GM19023 (cell line): ENCODE data around the gene FOXD4L6.
"Not testable (repeated sequence)": the region's sequence is repeated elsewhere in the genome, so short reads cannot be mapped to it uniquely, and the experiment has no call there.

Experiments
- ATAC-seq: cut with Tn5 transposase; IDR thresholded peaks from one replicate; pipeline ENCODE4 v1.9.1; 2021; ENCODE audit warnings: mild to moderate bottlenecking, moderate library complexity; ENCODE audit not compliant: unreplicated experiment

FOXD4L6 gene

DNA sequence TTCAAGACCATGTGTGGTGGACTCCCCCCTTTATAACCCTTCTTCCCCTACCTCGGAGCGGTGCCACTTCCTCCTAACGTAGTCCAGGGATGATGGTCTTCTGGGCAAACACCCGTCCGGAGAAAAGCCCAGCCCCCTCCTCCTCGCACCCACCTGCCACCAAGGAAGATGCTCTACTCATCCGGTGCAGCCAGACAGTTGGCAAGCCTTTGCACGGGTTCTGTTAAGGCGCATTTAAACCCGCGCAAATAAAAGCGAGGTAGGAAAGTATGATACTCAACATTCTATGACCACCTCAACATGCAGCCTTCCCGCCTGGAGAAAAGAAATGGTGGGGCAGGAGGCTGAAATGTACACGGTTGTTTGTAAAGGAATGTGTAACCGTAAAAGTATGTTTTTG lies at the start of gene FOXD4L6:
TSS of gene FOXD4L6 (minus strand) at position 101 of the 400 bp plus-strand sequence. CDS start 298 bp downstream, outside the sequence.
- not testable (repeated sequence) for ATAC-seq

DNA sequence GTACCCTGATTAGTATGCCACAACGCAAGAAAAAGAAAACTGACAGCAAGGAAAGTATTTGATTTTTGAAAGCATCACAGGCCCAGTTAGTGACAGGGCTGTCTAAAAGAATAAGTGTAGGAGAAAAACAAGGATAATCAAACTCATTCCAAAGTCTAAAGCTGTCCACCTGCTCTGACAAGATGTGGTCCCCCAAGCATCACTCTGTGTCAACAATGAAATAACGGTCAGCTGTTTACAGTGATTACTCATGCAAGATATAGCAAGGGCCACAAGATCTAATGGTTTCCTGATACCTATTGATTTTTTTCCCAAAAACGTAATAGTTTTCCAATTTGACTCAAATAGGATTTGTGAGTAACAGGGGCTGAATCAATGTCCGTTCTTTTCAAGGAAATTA lies 46.5 kb upstream of the FOXD4L6 start:
- ATAC-seq, result not testable (repeated sequence)

DNA sequence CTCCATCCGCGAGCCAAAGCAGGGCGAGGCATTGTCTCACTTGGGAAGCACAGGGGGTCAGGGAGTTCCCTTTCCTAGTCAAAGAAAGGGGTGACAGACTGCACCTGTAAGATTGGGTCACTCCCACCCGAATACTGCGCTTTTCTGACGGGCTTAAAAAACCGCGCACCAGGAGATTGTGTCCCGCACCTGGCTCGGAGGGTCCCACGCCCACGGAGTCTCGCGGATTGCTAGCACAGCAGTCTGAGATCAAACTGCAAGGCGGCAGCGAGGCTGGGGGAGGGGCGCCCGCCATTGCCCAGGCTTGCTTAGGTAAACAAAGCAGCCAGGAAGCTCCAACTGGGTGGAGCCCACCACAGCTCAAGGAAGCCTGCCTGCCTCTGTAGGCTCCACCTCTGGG lies 21.6 kb upstream of the FOXD4L6 start:
- ATAC-seq, result not testable (repeated sequence)

DNA sequence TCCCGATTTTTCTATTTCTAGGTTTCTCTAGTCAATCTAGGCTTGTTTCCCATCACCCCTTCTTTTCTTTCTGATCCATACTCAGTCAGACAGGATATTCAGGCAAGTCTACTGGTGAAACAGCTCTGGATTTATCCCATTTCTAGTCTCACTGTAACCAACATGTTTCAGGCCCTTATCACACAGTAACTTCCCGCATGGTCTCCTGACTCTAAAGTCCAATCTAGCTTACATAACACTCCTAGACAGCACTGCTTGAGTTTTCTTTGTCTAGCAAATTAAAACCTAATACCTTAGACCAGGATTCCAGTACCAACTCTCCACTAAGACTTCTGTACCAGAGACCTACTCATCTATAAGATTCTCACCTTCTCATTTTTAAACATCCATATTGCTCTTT lies 13.4 kb upstream of the FOXD4L6 start:
- ATAC-seq, result not testable (repeated sequence)

DNA sequence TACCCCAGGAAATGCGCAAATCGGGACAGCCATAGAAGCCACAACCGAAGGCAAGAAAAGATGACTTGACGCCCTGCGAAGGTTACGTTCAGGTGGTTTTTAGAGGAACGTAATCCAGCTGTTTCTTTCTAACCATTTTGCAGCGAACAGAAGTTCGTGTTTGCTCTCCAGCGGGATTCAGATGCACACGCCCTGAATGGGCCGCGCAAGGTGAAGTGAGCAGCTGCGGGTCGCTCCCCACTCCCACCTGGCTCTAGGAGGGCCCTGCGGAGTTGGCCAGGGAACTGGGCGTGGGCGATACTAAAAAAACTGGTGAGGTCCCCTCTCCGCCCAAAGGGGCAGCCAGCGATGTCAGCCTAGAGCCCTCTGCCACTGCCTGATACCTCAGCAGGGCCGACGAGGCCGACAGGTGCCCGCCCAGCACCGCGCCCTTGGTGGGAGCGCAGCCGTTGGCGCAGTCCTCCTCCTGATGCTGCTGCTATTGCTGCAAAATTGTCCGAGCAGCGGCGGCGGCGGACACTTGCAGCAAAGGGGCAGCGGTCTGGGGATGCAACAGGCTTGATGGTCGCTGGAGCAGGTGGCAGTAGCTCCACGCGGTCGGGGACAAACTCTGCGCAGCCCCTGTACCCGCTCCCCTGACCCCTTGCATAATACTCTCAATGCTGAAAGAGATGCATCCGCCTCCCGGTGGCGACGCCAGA lies 1.6 kb downstream of the FOXD4L6 start:
- ATAC-seq, result not testable (repeated sequence)

DNA sequence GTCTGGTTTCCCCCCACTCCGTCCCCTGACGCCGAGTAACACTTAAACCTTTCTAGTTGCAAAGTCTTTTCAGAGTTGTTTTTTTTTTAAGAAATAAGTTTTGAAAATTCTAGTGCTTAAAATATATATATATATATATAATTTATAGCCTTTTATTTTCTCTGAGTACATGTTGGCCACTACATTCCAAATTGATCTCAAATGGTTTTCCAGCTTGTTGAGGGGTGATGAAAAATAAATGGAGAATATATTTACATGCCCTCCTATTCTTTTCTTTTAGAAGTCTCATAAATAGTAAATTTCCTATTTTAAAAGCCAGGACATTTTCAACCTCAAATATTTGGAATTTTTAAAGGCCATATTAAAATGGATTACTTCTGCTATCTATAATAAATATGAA lies 2.5 kb downstream of the FOXD4L6 start:
- not testable (repeated sequence) for ATAC-seq

DNA sequence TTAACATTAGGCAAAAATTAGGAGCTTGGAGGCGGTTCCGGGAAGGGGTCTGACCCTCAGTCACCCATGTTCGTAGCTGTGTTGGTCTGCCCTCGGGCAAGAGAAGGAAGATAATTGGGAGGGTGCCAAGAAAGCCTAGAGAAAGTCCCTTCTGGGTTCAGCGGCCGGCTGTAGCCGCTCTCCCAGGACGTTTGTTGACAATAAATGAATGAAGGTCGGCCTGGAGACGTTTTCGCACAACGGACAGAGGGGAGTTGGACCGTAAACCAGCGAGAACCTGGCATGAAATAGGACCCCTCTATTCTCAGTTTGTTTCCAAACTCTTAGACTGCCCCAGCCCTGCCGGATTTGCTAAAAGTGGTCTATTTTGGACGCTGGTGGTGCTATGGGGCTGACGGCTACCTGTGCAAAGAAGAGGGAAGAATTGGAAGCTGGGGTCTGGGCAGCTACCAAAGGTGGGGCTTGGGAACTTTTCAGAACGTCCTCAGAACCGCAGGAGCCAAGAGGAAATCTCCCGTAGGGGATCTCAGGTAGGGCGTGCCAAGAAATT lies 3.3 kb downstream of the FOXD4L6 start:
- not testable (repeated sequence) for ATAC-seq

DNA sequence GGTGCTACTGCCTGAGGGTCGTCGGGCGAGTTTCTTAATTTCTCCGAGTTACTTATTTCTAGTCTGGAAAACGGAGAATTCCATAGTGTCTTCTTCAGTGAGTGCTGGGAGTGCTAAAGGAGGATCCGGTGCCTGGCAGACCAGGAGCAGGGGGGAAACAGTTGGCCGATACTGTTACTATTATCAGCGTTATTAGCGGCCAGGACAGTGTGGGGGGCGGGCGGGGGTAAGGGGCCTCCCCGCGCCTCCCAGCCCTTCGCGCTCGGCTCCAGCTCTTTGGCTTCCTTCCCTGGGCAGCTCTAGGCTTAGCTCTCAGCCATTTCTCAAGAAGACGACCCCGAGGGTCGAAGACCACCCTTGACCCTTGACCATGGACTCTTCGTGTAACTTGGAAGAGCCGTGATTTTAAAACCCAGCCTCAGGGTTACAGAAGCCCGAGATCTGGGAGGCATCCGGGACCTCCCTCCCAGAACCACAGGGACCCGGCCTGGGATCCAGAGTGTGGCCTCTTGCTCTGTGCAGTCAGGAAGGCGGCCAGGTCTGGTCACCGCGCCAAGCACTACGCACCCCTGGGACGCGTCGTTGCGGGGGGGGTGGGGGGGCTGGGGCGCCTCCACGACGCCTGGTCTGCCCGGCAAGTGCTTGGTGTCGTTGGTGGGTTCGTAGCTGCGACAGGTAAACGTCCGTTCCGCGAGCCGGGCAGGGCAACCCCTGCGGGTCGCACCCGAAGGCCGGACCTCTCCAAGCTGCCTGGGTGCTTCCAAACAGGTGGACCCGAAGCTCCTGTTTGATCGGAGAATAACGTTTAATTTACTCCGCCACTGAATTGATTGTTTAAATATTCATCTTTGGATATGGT lies 4.0 kb downstream of the FOXD4L6 start:
- ATAC-seq, result not testable (repeated sequence)

DNA sequence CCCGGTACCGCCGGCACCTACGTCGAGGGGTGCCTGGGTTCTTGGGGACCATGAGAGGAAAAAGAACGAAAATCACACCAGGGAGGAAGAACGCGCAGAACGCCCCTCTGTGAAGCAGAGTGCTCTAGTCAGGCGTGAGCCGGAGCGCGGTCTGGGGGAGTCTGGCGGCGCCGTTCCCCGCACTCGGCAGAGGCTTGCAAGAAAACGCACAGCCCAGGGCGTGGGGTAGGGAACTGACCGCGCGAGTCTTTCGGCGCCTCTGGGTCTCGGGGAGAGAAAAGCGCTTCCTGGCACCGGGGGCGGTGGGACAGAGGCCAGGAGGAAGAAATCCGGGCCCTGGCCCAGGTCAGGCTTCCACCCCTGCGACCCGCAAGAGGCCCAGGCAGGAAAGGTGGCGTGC lies 4.7 kb downstream of the FOXD4L6 start:
- not testable (repeated sequence) for ATAC-seq

DNA sequence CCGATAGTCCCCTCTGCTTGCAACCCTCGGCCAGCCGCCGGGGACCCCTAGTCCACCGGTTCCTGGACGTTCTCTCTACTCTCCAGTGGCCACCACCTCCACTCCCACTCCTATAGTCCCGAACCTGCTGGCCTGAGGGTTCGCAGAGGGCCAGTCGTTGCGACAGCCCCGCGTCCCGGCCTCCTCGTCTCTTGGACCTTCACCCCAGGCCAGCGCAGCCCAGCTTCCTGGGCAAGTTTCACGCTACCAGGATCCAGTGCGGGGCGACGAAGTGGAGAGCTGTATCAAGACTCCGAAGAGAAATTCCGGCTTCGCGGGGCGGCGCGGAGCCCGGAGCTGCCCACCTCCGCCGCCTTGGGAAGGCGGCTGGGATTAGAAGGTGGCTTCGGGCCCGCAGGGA lies 5.1 kb downstream of the FOXD4L6 start:
- not testable (repeated sequence) for ATAC-seq

DNA sequence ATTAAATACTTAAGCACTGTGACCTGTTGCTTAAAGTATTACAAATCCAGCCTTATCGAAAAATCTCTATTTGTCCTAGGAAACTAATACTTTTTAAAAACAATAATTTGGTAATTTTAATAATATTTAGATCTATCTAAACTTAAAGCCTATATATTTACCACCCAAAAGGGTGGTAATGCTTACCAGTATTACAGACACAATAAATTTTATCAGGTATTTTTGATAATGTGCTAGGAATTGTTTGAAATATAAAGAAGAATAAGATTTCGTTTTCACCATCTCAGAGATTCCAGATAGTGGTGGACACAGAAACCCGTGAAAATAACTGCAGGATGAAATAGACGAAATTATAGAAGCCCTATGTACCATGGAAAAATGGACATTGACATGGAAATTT lies 7.8 kb downstream of the FOXD4L6 start:
- ATAC-seq, result not testable (repeated sequence)

DNA sequence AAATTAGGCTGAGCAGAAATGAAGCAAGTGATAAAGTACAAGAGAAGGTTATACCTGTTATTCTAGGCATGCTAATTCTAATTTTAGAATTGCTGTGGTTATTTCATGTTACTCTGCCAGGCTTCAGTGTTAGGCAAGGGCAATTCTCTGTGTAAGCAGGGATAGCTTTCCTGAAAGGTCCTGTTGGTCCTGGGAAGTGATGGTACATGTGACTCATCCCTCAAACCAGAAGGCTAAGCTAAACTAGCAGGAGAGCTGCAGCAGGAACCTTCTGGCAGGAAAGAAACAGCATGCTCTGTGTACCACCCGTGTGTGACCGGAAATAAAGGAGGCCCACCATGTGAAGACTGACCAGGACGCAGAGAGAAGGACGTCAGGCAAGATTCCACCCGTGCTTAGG lies 8.8 kb downstream of the FOXD4L6 start:
- ATAC-seq, result not testable (repeated sequence)

DNA sequence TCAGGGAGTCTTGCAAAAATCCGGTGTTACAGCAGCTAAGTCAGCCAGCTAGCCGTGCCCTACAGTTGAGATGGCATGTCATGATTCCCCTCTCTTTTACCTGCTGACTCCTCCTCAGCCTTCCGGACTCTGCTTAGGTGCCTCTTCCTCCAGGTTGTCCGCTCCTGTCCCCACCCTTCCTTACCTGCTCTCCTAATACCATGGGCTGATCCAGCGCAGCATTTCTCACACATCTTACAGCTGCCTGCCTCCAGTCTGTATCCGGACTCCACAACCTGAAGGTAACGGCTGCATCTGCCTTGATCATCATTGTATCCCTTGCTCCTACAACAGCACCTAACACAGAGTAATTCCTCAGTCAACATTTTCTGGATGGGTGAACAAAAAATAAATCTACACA lies 9.2 kb downstream of the FOXD4L6 start:
- ATAC-seq, result not testable (repeated sequence)

DNA sequence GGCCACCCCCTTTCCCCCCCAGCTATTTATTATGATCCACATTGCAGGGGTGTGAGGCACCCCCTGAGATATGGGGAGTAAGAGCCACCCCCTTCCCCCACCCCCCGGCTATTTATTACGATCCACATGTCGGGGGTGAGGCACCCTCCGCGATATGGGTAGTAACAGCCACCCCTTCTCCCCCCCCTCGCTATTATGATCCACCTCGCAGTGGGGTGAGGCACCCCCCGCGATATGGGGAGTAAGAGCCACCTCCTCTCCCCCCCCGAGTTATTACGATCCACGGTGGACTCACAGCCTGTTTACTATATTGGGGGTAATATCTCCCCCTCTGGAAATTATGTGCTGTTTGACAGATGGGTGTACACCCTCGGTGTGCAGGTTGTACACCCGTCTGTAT lies 15.1 kb downstream of the FOXD4L6 start:
- ATAC-seq, result not testable (repeated sequence)

DNA sequence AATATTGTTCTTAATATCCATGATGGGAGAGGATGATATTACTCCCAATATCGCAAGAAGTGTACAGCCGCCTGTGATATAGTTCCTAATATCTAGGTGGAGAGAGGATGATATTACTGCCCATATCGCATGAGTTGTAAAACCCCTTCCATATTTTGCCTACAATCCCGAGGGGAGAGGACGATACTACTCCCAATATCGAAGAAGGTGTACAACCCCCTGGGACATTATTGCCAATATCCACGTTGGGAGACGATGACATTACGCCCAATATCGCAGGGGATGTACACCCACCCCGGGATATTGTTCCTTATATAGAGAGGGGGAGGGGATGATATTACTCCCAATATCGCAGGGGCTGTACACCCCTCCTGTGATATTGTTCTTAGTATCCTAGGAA lies 17.1 kb downstream of the FOXD4L6 start:
- ATAC-seq, result not testable (repeated sequence)

DNA sequence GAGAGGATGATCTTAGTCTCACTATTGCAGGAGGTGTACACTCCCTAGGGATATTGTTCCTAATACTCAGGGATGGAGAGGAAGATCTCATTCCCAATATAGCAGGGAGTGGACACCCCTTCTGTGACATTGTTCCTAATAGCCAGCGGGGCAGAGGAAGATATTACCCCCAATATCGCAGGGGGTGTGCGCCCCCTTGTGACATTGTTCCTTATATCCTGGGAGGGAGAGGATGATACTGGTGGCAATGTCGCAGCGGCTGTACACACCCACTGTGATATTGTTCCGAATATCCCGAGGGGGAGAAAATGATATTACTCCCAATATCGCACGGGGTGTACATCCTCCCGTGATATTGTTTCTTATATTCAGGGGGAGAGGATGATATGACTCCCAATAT lies 17.6 kb downstream of the FOXD4L6 start:
- ATAC-seq, result not testable (repeated sequence)

DNA sequence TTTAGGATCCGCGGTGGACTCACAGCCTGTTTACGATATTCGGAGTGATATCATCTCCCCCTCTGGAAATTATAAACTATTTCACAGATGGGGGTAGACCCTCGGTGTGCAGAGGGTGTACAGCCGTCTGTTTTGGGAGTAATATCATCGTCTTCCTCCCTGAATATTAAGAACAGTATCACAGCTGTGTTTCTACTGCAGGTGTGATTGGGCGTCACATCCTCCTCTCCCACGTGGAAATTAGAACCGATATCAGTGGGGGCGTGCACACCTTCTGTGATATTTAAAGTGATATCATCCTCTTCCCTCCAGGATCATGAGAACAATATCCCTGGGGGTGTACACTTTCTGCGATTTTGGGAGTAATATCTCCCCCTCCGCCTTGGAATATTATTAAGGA lies 19.2 kb downstream of the FOXD4L6 start:
- not testable (repeated sequence) for ATAC-seq

DNA sequence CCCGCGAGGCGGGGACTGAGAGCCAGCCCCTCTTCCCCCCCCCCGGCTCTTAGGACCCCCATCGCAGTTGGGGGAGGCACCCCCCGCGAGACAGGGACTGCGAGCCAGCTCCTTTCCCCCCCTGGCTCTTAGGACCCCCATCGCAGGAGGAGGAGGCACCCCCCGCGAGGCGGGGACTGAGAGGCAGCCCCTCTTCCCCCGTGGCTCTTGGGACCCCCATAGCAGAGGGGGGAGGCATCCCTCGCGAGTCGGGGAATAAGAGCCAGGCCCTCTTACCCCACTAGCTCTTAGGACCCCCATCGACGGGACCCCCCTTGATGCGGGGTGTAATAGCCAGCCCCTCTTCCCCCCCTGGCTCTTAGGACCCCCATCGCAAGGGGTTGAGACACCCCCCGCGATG lies 19.7 kb downstream of the FOXD4L6 start:
- not testable (repeated sequence) for ATAC-seq

DNA sequence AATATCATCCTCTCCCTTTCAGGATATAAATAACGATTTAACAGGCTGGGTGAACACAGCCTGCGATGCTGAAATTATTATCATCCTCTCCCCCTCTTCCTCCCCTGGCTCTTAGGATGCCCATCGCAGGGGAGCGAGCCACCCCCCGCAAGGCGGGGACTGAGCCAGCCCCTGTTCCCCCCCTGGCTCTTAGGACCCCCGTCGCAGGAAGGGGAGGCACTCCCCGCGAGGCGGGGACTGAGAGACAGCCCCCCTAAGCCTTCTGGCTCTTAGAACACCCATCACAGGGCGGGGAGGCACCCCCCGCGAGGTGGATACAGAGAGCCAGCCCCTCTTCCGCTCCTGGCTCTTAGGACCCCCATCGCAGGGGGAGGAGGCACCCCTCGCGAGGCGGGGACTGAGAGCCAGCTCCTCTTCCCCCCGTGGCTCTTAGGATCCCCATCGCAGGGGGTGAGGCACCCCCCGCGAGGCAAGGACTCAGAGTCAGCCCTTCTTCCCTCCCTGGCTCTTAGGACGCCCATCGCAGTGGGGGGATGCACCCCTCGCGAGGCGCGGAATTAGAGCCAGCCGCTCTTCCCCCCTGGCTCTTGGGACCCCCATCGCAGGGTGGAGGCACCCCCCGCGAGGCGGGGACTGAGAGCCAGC lies 21.9 kb downstream of the FOXD4L6 start:
- not testable (repeated sequence) for ATAC-seq

DNA sequence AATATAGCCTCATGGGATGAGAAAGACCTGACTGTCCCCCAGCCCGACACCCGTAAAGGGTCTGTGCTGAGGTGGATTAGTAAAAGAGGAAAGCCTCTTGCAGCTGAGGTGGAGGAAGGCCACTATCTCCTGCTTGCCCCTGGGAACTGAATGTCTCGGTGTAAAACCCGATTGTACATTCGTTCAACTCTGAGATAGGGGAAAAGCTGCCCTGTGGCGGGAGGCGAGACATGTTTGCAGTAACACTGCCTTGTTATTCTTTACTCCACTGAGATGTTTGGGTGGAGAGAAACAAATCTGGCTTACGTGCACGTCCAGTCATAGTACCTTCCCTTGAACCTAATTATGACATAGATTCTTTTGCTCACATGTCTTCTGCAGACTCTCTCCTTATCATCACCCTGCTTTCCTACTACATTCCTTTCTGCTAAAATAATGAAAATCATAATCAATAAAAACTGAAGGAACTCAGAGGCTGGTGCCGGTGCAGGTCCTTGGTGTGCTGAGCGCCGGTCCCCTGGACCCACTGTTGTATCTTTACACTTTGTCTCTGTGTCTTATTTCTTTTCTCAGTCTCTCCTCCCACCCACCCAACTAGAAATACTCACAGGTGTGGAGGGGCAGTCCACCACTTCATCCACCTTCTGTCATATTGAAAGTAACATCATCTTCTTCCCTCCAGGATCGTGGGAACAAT lies 22.8 kb downstream of the FOXD4L6 start:
- ATAC-seq, result not testable (repeated sequence)
